Breast epithelium (tissue), 3 donors: ENCODE data around the gene BBS9.

Source experiments
- CTCF ChIP-seq, 3 donors: fragments of 450-650 bp; IDR thresholded peaks; one replicate each; pipeline ENCODE4 v1.5.1; 2016 to 2017; ENCODE audit warnings: antibody characterized with exemption in 3 of 3, mild to moderate bottlenecking in 3 of 3, moderate library complexity in 3 of 3
- POLR2A ChIP-seq: fragments of 450-650 bp; IDR thresholded peaks from one replicate; pipeline ENCODE4 v1.6.1; 2016; ENCODE audit warnings: antibody characterized with exemption, mild to moderate bottlenecking, moderate library complexity
- POLR2AphosphoS5 ChIP-seq, 3 donors: sonication (generic); formaldehyde crosslinking; IDR thresholded peaks; one replicate each; pipeline ENCODE4 v1.6.1; 2017; ENCODE audit warnings: antibody characterized with exemption in 3 of 3

- no peak for TF ChIP-seq CTCF (IDR thresholded peaks at IDR 0.05)
- no peak for TF ChIP-seq POLR2A
- no peak for TF ChIP-seq POLR2AphosphoS5 (IDR thresholded peaks at IDR 0.05)
These were observed 405.5 kb downstream of the BBS9 start for GRCh38 chr7:33534833-33535232.
